ENCODE data around the gene FRS2.

Gene FRS2

GRCh38 chr12:69430942-69431590, 39.1 kb upstream of the FRS2 start:
- no peak for TF ChIP-seq CTCF (IDR thresholded peaks at IDR 0.05)
- no peak for DNase-seq
- peaks cover 9% of the 10 kb centered on the region for H3K4me1 Mint-ChIP-seq
- H3K9me3 Mint-ChIP-seq: no peaks in the 10 kb centered on the region
- H3K27me3 Mint-ChIP-seq (ENCODE audit: low read depth, poor library complexity): peaks cover 2% of the 10 kb centered on the region
- H3K36me3 Mint-ChIP-seq (ENCODE audit: low read depth): no peaks in the 10 kb centered on the region
- no peak overlapping the region for H3K4me3 Mint-ChIP-seq
- no peak overlapping the region for H3K27ac Mint-ChIP-seq

GRCh38 chr12:69431591-69432222, 38.5 kb upstream of the FRS2 start:
- no peak for TF ChIP-seq CTCF (IDR thresholded peaks at IDR 0.05)
- Mint-ChIP-seq H3K4me3 (no peak overlapping the region), H3K27me3 (ENCODE audit: low read depth, poor library complexity) (peaks cover 6% of the 10 kb centered on the region), H3K9me3 (no peaks in the 10 kb centered on the region), H3K4me1 (peaks cover 9% of the 10 kb centered on the region), H3K36me3 (ENCODE audit: low read depth) (no peaks in the 10 kb centered on the region), H3K27ac (no peak overlapping the region)
- DNase-seq: no peak

GRCh38 chr12:69433653-69434052, 36.5 kb upstream of the FRS2 start:
- no peak overlapping the region for H3K27ac Mint-ChIP-seq
- no peaks in the 10 kb centered on the region for H3K9me3 Mint-ChIP-seq
- peaks cover 14% of the 10 kb centered on the region for H3K4me1 Mint-ChIP-seq
- no peak for DNase-seq
- TF ChIP-seq CTCF (IDR thresholded peaks at IDR 0.05): no peak
- H3K27me3 Mint-ChIP-seq (ENCODE audit: low read depth, poor library complexity): peaks cover 6% of the 10 kb centered on the region
- H3K36me3 Mint-ChIP-seq (ENCODE audit: low read depth): no peaks in the 10 kb centered on the region
- H3K4me3 Mint-ChIP-seq: no peak overlapping the region

- Mint-ChIP-seq H3K27me3 (ENCODE audit: low read depth, poor library complexity) (peaks cover 3% of the 10 kb centered on the region), H3K36me3 (ENCODE audit: low read depth) (no peaks in the 10 kb centered on the region), H3K27ac (no peak overlapping the region), H3K9me3 (no peaks in the 10 kb centered on the region), H3K4me1 (peaks cover 4% of the 10 kb centered on the region), H3K4me3 (no peak overlapping the region)
- DNase-seq: no peak
- TF ChIP-seq CTCF (IDR thresholded peaks at IDR 0.05): no peak
Measured at GRCh38 chr12:69435644-69436043, 34.5 kb upstream of the FRS2 start.

GRCh38 chr12:69437073-69437472, 33.1 kb upstream of the FRS2 start:
- Mint-ChIP-seq H3K36me3 (ENCODE audit: low read depth) (no peaks in the 10 kb centered on the region), H3K9me3 (no peaks in the 10 kb centered on the region), H3K4me1 (peaks cover 4% of the 10 kb centered on the region), H3K4me3 (no peak overlapping the region), H3K27me3 (ENCODE audit: low read depth, poor library complexity) (peaks cover 3% of the 10 kb centered on the region), H3K27ac (no peak overlapping the region)
- TF ChIP-seq CTCF (IDR thresholded peaks at IDR 0.05): no peak
- DNase-seq: no peak

- no peak for TF ChIP-seq CTCF (IDR thresholded peaks at IDR 0.05)
- Mint-ChIP-seq H3K4me3 (no peak overlapping the region), H3K36me3 (ENCODE audit: low read depth) (no peaks in the 10 kb centered on the region), H3K27ac (no peak overlapping the region), H3K9me3 (no peaks in the 10 kb centered on the region), H3K27me3 (ENCODE audit: low read depth, poor library complexity) (peaks cover 3% of the 10 kb centered on the region), H3K4me1 (peaks cover 4% of the 10 kb centered on the region)
- DNase-seq: no peak
Measured at GRCh38 chr12:69438539-69438938, 31.6 kb upstream of the FRS2 start.
